IMR-90 (cell line): ENCODE data around the gene C16orf96.

Source experiments
- CEBPB ChIP-seq: IDR thresholded peaks from 2 replicates; pipeline ENCODE4 v1.6.1; 2012; ENCODE audit warnings: low read depth, low read length, improper control_type of control experiment
- CHD1 ChIP-seq: IDR thresholded peaks from 2 replicates; pipeline ENCODE4 v1.6.1; 2012; ENCODE audit warnings: low read depth, low read length, improper control_type of control experiment
- CTCF ChIP-seq: conservative IDR thresholded peaks from 2 replicates; pipeline ENCODE4 v1.5.1; 2012; ENCODE audit warnings: mild to moderate bottlenecking, low read depth, low read length, improper control_type of control experiment
- ELK1 ChIP-seq: fragments of 150-350 bp; IDR thresholded peaks from 2 replicates; pipeline ENCODE4 v1.6.1; 2016; ENCODE audit warnings: low read depth, mild to moderate bottlenecking, low read length, moderate library complexity, borderline replicate concordance
- FOS ChIP-seq: fragments of 150-350 bp; IDR thresholded peaks from 2 replicates; pipeline ENCODE4 v1.6.1; 2016; ENCODE audit warnings: low read depth, low read length
- POLR2A ChIP-seq: IDR thresholded peaks from 2 replicates; pipeline ENCODE4 v1.6.1; 2012; ENCODE audit warnings: mild to moderate bottlenecking, low read depth, low read length
- RAD21 ChIP-seq: IDR thresholded peaks from 2 replicates; pipeline ENCODE4 v1.6.1; 2012; ENCODE audit warnings: low read length, improper control_type of control experiment
- SMC3 ChIP-seq: fragments of 150-350 bp; IDR thresholded peaks from 2 replicates; pipeline ENCODE4 v1.6.1; 2016; ENCODE audit warnings: low read depth, mild to moderate bottlenecking, antibody characterized with exemption, low read length, moderate library complexity
- USF2 ChIP-seq: fragments of 150-350 bp; IDR thresholded peaks from 2 replicates; pipeline ENCODE4 v1.6.1; 2017; ENCODE audit warnings: mild to moderate bottlenecking, antibody characterized with exemption, low read length, low read depth

- TF ChIP-seq CHD1 (0 out of 2 replicates have a peak, but pooled peaks have one; percentile 11), CTCF (no peak), CEBPB (no peak), SMC3 (no peak), ELK1 (no peak), POLR2A (no peak), RAD21 (no peak), USF2 (no peak), FOS (no peak)
Observed at GRCh38 chr16:4613636-4614570, 57.8 kb downstream of the C16orf96 start.
